H1 (cell line): ENCODE measurements around the gene CUX1. TPM values are rescaled to one million over a fixed set of nuclear protein-coding genes. Genes with fewer than 3 reads are reported as not detected.

Experiments
- ATF3 ChIP-seq: IDR thresholded peaks from 2 replicates; pipeline ENCODE4 v1.6.1; 2011; ENCODE audit warnings: low read depth, mild to moderate bottlenecking, low read length; ENCODE audit not compliant: insufficient read depth
- BCL11A ChIP-seq, 2 experiments: IDR thresholded peaks; one replicate each; pipeline ENCODE4 v1.6.1; 2011; ENCODE audit warnings: low read depth in 2 of 2, low read length in 2 of 2, mild to moderate bottlenecking in 2 of 2
- CBX5 ChIP-seq: fragments of 300-800, 300-1000 bp; sonication (generic); IDR thresholded peaks from 2 replicates; pipeline ENCODE4 v1.7.1; 2016; ENCODE audit warnings: antibody characterized with exemption, low read length, low read depth
- CHD7 ChIP-seq: fragments of 300-600 bp; sonication (generic); IDR thresholded peaks from 2 replicates; pipeline ENCODE4 v1.7.1; 2012; ENCODE audit warnings: low read length, moderate library complexity, mild to moderate bottlenecking, inconsistent platforms; ENCODE audit not compliant: insufficient replicate concordance
- CREB1 ChIP-seq: IDR thresholded peaks from 2 replicates; pipeline ENCODE4 v1.6.1; 2012; ENCODE audit warnings: inconsistent platforms
- EP300 ChIP-seq, 2 experiments: IDR thresholded peaks; 1 replicate in 1 of 2; 2 replicates in 1 of 2; pipeline ENCODE4 v1.6.1; 2011 to 2012; ENCODE audit warnings: low read depth in 2 of 2, low read length in 2 of 2, mild to moderate bottlenecking in 2 of 2, borderline replicate concordance in 1 of 2, inconsistent platforms in 1 of 2, moderate library complexity in 1 of 2
- POLR2A ChIP-seq, 2 experiments: IDR thresholded peaks; 1 replicate in 1 of 2; 2 replicates in 1 of 2; pipeline ENCODE4 v1.6.1; 2011; ENCODE audit warnings: low read depth in 2 of 2, low read length in 2 of 2, mild to moderate bottlenecking in 2 of 2; ENCODE audit errors: control extremely low read depth in 1 of 2
- POLR2AphosphoS5 ChIP-seq: IDR thresholded peaks from 2 replicates; pipeline ENCODE4 v1.6.1; 2011; ENCODE audit warnings: low read depth, low read length
- RAD21 ChIP-seq, 2 experiments: IDR thresholded peaks in 1 of 2; conservative IDR thresholded peaks in 1 of 2; 2 replicates each; pipeline ENCODE4 v1.6.1; 2011; ENCODE audit warnings: low read depth in 2 of 2, low read length in 2 of 2, improper control_type of control experiment in 1 of 2, inconsistent platforms in 1 of 2, mild to moderate bottlenecking in 1 of 2, moderate library complexity in 1 of 2
- SP1 ChIP-seq: IDR thresholded peaks from 2 replicates; pipeline ENCODE4 v1.6.1; 2011; ENCODE audit warnings: low read depth, low read length
- SP2 ChIP-seq: IDR thresholded peaks from 2 replicates; pipeline ENCODE4 v1.6.1; 2012; ENCODE audit warnings: mild to moderate bottlenecking, low read length, inconsistent platforms
- TEAD4 ChIP-seq: IDR thresholded peaks from 2 replicates; pipeline ENCODE4 v1.6.1; 2012; ENCODE audit warnings: low read depth, low read length, inconsistent platforms, mixed read lengths
- polyA plus RNA-seq, 7 experiments: library from polyadenylated mRNA; depleted of rRNA in 3 of 7; stranded (reverse) in 5 of 7; unstranded in 2 of 7; fragments of >200 nt in 5 of 7; fragments of 200-250 nt in 2 of 7; gene quantifications; 1 replicate in 5 of 7; 2 replicates in 1 of 7; 4 replicates in 1 of 7; pipeline versions ENCODE4 v1.2.1 to v1.2.3, GENCODE V29; 2011 to 2013; ENCODE audit warnings: missing spikeins in 2 of 7, mixed read lengths in 2 of 7
- total RNA-seq: library from RNA; stranded (reverse); fragmentation: NEBNext Ultra II Directional; extraction: Animal tissue kit (Norgen Biotek cat#: 25700); gene quantifications from 2 replicates; pipeline ENCODE4 v1.2.1, GENCODE V29; 2021

CUX1 gene
- total and polyA plus RNA-seq, 2 of the 8 experiments (the other 6 are each of a cell fraction or from before 2014, with no cell fraction given): 21.6 to 65.9 TPM

DNA sequence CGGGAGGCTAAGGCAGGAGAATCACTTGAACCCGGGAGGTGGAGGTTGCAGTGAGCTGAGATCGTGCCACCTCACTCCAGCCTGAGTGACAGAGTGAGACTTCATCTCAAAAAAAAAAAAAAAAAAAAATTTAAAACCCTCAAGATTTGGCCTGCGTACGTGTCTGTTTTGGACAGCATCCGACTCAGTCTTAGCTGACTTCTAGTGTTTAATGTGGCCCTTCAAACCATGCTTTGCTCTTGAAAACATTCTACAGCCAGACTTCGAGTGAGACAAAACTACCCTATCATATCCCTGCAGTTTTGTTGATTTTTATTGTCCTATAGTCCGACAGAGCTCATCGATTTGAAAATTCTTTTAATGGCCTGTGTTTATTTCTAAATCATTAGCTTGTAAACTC, 242.1 kb downstream of the CUX1 start (continued):
- no peak for TF ChIP-seq CHD7
- no peak for TF ChIP-seq POLR2A (IDR thresholded peaks at IDR 0.05; ENCODE audit: control extremely low read depth in 1 of 2, low read depth in 2 of 2, low read length in 2 of 2)
- no peak for TF ChIP-seq CBX5
- no peak for TF ChIP-seq EP300 (IDR thresholded peaks at IDR 0.05; ENCODE audit: borderline replicate concordance in 1 of 2, low read depth in 2 of 2, low read length in 2 of 2)
- TF ChIP-seq RAD21 (IDR thresholded peaks at IDR 0.05 in 1 of 2, conservative IDR thresholded peaks at IDR 0.05 in 1 of 2; ENCODE audit: low read depth in 2 of 2, low read length in 2 of 2): no peak
- TF ChIP-seq SP2: no peak
- no peak for TF ChIP-seq ATF3
- no peak for TF ChIP-seq CREB1
- TF ChIP-seq BCL11A (IDR thresholded peaks at IDR 0.05; ENCODE audit: low read depth in 2 of 2, low read length in 2 of 2): no peak
- TF ChIP-seq TEAD4: no peak
- TF ChIP-seq POLR2AphosphoS5: no peak
- TF ChIP-seq SP1: no peak
